Left ventricle myocardium inferior (tissue), 1 donor: Measurements from ENCODE around the gene GABBR2. TPM values are rescaled to one million over a fixed set of nuclear protein-coding genes. Genes with fewer than 3 reads are reported as not detected.

Experiments used
- DNase-seq: peaks from one replicate; pipeline ENCODE4 v3.0.0-alpha.2; 2020
- H3K27ac ChIP-seq: fragments of 200-600 bp; replicated peaks from 2 replicates; pipeline ENCODE4 v1.8.0; 2021
- H3K27me3 ChIP-seq: fragments of 200-600 bp; 2 replicates; pipeline ENCODE4 v1.8.0; 2021; ENCODE audit warnings: low read depth
- H3K36me3 ChIP-seq: fragments of 200-600 bp; 2 replicates; pipeline ENCODE4 v1.8.0; 2021
- H3K4me1 ChIP-seq: fragments of 200-600 bp; 2 replicates; pipeline ENCODE4 v1.8.0; 2021
- H3K4me3 ChIP-seq: fragments of 200-600 bp; 2 replicates; pipeline ENCODE4 v1.8.0; 2021; ENCODE audit warnings: mild to moderate bottlenecking, moderate library complexity
- H3K9me3 ChIP-seq: fragments of 200-600 bp; replicated peaks from 2 replicates; pipeline ENCODE4 v1.8.0; 2021
- intact Hi-C: fragments of 100-400 bp; cut with micrococcal nuclease; formaldehyde crosslinking; loops from one replicate; pipeline ENCODE4 v1.11.0; 2022
- total RNA-seq: library from RNA; stranded (reverse); fragmentation: NEBNext Ultra II Directional; extraction: Animal tissue kit (Norgen Biotek cat#: 25700); gene quantifications from one replicate; pipeline ENCODE4 v1.2.1, GENCODE V29; 2021
- TF ChIP-seq, protein P1 (sequence below): fragments of 200-600 bp; IDR thresholded peaks from 2 replicates; pipeline ENCODE4 v1.8.0; 2021; ENCODE audit warnings: antibody characterized with exemption, mild to moderate bottlenecking, borderline replicate concordance
- donor health status: DM: no; HTN: yes; CAD: no; lungs with severe emphysema.

The GABBR2 gene
- total RNA-seq, 1 donor from 2014 or later, result 1.1 TPM

GRCh38 chr9:98745470-98745869 is 36.7 kb upstream of the GABBR2 start:
- Histone ChIP-seq H3K4me3 (no peak overlapping the region), H3K9me3 (peaks cover 3% of the 10 kb centered on the region), H3K27ac (no peak overlapping the region), H3K36me3 (peaks cover 19% of the 10 kb centered on the region), H3K27me3 (no peaks in the 10 kb centered on the region), H3K4me1 (no peaks in the 10 kb centered on the region)
- TF ChIP-seq, protein P1, sequence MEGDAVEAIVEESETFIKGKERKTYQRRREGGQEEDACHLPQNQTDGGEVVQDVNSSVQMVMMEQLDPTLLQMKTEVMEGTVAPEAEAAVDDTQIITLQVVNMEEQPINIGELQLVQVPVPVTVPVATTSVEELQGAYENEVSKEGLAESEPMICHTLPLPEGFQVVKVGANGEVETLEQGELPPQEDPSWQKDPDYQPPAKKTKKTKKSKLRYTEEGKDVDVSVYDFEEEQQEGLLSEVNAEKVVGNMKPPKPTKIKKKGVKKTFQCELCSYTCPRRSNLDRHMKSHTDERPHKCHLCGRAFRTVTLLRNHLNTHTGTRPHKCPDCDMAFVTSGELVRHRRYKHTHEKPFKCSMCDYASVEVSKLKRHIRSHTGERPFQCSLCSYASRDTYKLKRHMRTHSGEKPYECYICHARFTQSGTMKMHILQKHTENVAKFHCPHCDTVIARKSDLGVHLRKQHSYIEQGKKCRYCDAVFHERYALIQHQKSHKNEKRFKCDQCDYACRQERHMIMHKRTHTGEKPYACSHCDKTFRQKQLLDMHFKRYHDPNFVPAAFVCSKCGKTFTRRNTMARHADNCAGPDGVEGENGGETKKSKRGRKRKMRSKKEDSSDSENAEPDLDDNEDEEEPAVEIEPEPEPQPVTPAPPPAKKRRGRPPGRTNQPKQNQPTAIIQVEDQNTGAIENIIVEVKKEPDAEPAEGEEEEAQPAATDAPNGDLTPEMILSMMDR, result no peak
- intact Hi-C loops, result no loop called here
- no peak for DNase-seq

DNA sequence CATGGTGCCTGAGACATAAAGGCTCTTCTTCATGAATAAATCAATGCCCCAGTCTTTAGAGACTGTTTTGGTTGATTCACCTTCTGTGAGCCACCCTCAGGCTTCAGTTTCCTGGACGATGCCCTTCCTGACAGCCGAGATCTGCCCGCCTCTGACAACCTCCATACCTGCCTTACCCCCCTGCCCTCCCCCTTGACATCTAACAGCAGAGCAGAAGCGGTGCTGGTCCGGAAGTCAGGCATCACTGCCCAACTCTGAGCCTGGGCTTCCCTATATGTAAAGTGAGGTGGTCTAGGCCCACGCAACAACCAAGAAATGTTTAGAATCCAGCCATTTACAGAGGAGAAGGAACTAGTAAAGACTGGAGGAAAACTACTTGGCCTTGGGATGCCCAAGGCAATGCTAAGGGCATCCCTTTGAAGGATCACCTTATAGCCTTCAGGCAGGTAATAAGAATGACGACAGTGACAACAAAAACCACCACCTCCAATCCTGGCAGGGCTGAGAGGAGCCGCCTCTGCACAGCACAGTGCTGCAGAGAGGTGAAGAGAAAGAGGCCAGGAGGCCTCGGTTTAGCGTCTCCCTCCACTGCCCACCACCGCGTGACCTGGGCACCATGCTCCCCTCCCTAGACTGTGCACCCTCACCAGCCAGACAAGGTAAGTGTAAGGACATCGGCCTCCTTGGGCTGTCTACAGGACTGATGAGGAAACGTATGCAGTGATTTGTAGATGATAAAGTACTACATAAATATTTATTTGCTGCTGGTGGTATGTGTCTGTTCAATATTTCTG is 35.3 kb upstream of the GABBR2 start:
- intact Hi-C loops, result no loop called here
- H3K27me3 ChIP-seq, result no peaks in the 10 kb centered on the region
- H3K4me3 ChIP-seq, result no peak overlapping the region
- H3K36me3 ChIP-seq, result peaks cover 15% of the 10 kb centered on the region
- TF ChIP-seq, protein P1, result no peak
- H3K27ac ChIP-seq, result no peak overlapping the region
- no peaks in the 10 kb centered on the region for H3K4me1 ChIP-seq
- H3K9me3 ChIP-seq, result peaks cover 3% of the 10 kb centered on the region
- no peak for DNase-seq

DNA sequence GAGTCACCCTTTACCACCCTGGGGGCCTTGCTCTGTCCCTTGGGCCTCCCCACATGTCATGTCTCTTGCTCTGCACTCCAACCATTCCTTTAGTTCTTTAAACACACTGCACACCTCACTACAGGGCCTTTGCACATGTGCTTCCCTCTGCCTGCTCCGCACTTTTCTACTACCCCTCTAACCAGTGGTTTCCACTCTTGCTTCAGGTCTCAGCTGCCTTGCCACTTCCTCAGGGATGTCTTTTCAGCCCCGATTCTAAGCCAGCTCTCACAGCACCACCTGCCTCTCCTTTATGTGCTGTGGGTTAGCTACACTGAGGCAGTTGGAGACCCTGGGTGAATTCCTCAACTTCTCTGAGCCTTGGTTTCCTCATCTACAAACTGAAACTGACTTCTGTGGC is 34.6 kb upstream of the GABBR2 start:
- no peaks in the 10 kb centered on the region for H3K4me1 ChIP-seq
- TF ChIP-seq, protein P1, result no peak
- intact Hi-C loops, result no loop called here
- peaks cover 19% of the 10 kb centered on the region for H3K36me3 ChIP-seq
- no peak for DNase-seq
- H3K4me3 ChIP-seq, result no peak overlapping the region
- no peak overlapping the region for H3K27ac ChIP-seq
- no peaks in the 10 kb centered on the region for H3K27me3 ChIP-seq
- H3K9me3 ChIP-seq, result peaks cover 7% of the 10 kb centered on the region

DNA sequence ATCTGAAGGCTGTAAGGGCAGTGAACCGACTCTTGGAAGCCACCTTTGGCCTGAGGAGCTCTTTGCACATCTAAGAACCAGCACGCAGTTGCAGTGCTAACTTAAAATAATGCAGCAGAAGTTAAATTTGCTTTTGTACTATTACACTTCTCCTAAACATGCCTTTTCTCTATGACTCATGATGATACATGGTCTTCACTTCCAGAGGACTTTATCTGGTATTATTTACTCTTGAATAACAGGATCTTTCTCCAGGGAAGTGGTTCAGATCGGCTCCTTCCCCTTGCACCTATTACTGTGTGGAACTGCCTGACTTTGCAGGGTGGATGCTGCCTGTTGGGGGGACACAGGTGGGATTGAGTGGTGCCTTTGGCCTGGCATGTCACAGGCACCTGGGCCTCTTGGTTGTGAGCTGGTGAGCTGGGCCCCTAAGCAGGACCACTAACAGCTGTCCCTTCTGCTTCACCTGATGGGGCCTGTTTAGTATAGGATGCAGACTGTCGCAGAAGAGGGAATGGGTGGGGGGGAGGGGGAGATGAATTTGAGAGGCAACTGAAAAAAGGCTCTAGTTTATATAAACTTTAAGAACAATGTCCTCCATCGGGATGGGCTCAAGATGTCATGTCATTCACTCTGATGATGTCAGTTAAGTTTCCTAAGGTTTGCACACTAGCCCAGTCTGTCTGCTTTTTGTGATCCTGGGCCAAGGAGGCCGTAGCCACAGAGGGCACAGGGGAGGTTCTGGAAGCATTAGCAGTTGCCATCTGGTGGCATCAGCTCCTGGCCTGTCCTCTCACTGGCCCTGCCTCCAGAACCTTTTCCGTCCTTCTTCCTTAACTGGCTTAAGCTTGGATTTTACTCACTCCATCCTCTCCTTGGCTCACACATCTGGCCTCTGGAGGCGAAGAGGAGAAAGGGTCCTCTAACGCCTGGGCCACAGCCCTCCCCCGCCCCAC is 33.9 kb upstream of the GABBR2 start:
- Histone ChIP-seq H3K4me3 (no peak overlapping the region), H3K4me1 (no peaks in the 10 kb centered on the region), H3K36me3 (peaks cover 19% of the 10 kb centered on the region), H3K27me3 (no peaks in the 10 kb centered on the region), H3K9me3 (peaks cover 14% of the 10 kb centered on the region), H3K27ac (no peak overlapping the region)
- intact Hi-C loops, result no loop called here
- TF ChIP-seq, protein P1, result no peak
- DNase-seq, result no peak

- no peak overlapping the region for H3K4me3 ChIP-seq
- H3K36me3 ChIP-seq, result peaks cover 29% of the 10 kb centered on the region
- TF ChIP-seq, protein P1, result no peak
- DNase-seq, result no peak
- H3K27me3 ChIP-seq, result no peaks in the 10 kb centered on the region
- no peaks in the 10 kb centered on the region for H3K4me1 ChIP-seq
- intact Hi-C loops, result no loop called here
- no peak overlapping the region for H3K27ac ChIP-seq
- H3K9me3 ChIP-seq, result peaks cover 15% of the 10 kb centered on the region
Measured at GRCh38 chr9:98740226-98740881, 31.6 kb upstream of the GABBR2 start.
